HL-60 (cell line): ENCODE data around the gene MAPK9.

Experiments used
- CTCF ChIP-seq: IDR thresholded peaks from one replicate; pipeline ENCODE4 v1.5.1; 2011; ENCODE audit warnings: low read length, control low read depth, inconsistent platforms; ENCODE audit not compliant: insufficient read depth
- REST ChIP-seq: IDR thresholded peaks from 2 replicates; pipeline ENCODE4 v1.6.1; 2012; ENCODE audit warnings: low read depth; ENCODE audit not compliant: insufficient replicate concordance

GRCh38 chr5:180304431-180305375 is 12.8 kb upstream of the MAPK9 start:
- TF ChIP-seq CTCF (no peak), REST (no peak)
